Activated CD4-positive, alpha-beta T cell treated with anti-CD3 and anti-CD28 coated beads, Interleukin-2, Interleukin-4, amounts not matched to agents 100 ng/mL and 50 ng/mL, durations not matched to agents 16 hours and 8 hours (primary cell): ENCODE results near the gene ERP27.

Experiments used
- DNase-seq: peaks from one replicate; pipeline ENCODE4 v3.0.0-alpha.2; 2020; ENCODE audit warnings: low spot score

The ERP27 gene

GRCh38 chr12:14901228-14901562 lies 37.1 kb downstream of the ERP27 start:
- no peak for DNase-seq

DNA sequence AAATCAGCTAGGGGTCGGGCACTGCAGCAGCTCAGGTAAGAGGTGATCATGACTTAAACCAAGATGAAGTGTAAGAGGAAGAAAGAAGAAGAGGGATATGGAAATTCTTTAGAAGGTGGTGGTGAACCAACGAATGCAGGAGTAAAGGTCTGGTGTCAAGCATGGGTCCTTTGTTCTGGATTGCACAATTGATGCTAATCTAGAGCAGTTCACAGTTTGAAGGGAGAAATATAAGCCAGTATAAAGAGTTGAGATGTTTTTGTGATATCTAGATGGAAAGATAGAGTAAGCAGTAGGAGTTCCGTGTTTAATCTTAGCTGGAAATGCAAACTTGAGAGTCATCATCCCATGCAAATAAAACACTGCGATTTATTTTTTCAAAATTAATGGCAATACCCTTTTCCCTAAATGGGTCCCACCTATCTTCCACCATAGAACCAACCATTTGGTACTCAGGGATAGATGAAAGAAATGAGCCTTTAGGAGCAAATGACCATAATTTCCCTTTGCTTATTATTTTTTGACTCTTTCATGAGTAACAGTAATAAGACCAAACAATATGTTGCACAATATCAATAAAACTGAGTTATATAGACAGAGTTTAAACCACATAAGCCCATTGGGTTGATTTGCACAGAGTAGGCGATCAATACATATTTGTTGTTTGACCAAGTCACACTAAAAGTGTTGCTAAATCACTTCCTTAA lies 37.7 kb downstream of the ERP27 start:
- DNase-seq: no peak

GRCh38 chr12:14896521-14897169 lies 41.7 kb downstream of the ERP27 start:
- DNase-seq: no peak

GRCh38 chr12:14893506-14894250 lies 44.7 kb downstream of the ERP27 start:
- DNase-seq: no peak

DNA sequence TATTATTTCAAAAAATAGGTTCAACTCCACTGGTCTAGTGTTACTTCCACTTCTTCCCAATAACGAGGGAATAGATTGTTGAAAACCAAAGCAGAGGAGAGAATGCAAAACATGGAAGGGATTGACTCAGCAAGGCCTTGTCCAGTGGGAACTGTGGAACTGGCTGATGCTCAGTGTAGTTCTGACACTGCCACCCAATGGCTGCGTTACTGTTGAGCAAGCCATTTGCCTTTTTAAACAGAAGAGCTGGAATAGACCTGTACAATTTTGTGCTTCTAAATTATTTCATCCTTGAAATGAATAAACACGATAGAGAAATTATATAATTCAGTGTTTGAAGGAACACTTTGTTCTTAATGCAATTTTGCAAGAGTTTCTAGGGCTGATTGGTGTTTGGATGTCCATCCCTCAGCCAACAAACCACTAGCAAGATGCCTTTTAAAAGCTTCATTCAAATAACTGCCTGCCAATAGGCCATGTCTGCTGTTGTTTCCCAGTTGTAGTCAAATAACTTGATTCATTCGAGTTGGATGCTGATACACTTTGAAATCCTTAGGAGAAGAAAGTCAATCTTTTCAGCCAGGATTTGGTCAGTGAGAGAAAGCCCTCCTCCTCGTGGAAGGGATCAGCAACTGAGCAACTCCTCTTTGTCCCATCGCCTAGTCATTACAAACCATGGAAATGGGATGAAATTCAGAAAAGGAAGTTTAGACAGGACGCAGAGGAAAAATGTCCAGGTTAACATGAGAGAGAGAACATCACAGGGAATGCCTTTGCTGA lies 45.4 kb downstream of the ERP27 start:
- DNase-seq: no peak

DNA sequence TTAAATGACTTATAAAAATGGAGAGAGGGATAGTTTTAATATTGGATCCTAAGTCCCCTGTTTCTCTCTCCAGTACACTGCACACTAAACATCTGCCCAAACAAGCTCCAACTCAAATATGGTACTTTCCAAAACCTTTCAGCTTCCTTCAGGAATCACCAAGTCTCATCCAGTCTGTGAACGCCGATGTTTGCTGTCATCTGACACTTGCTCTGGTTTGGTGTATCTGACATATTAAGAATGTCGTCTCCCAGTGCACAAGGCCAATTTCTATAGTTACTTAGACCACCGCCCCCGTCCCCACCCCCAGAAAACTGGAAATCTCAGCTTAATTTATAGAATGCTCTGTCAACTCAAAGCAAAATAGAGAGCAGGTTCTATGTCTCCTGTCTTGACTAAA lies 47.6 kb downstream of the ERP27 start:
- DNase-seq: no peak

- DNase-seq: no peak
These were observed 52.1 kb downstream of the ERP27 start for GRCh38 chr12:14886271-14886670.

DNA sequence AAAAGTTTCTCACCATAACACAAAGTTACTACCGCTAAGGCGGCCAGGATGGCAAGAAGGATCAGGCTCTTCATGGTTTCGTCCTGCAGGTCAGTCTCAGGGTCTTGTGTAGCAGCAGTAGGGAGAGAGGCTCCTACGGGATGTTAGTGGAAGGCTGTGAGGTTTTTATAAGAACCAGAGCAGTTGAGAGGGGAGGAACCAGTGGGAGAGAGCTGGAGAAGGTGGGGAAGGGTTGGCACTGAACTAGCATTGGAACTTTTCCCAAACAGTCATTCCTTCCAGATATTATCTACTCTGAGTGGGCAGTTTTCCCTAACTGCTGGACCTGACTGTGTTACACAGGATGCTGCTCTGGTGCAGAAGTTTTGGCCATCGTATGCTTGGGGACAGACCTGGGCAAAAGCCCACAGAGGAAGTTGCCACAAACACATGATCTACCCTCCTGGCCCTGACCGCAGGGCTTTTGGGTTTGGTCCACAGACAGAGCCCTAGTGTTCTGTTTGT lies 52.6 kb downstream of the ERP27 start, which contains the start of gene MGP:
MGP (minus strand) TSS at position 137 of the 504 bp plus-strand sequence; CDS start at position 74, 63 bp downstream.
- DNase-seq: no peak

- DNase-seq: peak; percentile 51
These were observed 53.9 kb downstream of the ERP27 start for GRCh38 chr12:14884458-14884878.

GRCh38 chr12:14883686-14884085 lies 54.7 kb downstream of the ERP27 start:
- DNase-seq: no peak

GRCh38 chr12:14880890-14881453 lies 57.4 kb downstream of the ERP27 start:
- DNase-seq: no peak

DNA sequence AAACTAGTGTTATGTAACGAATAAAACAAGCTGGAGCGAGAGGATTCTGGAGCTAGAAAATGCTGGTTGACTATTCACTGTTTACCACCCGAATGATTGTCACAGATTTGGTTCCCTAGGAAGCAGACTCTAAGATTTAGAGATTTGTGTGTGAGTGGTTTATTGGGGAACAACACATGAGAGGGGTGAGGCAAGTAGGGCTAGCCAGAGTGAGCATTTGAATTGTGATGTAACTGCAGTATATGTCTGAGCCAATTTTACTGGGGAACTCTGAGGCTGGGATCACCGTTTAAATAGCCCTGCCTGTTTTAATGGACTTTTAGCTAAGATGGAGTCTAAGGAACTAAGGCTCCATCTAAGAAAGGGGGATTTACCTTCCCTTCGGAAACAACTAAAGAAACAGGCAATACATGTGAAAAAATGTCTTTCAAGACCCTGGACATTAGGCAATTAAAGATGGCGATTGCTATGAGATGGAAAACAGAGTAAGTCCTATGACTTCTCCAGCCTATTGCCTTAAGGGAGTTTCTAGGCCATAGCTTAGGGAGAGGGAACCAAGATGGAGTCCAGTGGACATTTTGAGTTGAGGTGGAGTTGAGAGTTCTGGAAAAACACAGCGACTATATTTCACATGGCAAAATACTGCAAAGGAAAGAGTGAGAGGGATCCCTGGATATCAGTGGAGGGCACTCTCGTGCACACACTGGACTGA lies 59.0 kb downstream of the ERP27 start:
- no peak for DNase-seq

- no peak for DNase-seq
These were observed 59.8 kb downstream of the ERP27 start for GRCh38 chr12:14878488-14878887.

DNA sequence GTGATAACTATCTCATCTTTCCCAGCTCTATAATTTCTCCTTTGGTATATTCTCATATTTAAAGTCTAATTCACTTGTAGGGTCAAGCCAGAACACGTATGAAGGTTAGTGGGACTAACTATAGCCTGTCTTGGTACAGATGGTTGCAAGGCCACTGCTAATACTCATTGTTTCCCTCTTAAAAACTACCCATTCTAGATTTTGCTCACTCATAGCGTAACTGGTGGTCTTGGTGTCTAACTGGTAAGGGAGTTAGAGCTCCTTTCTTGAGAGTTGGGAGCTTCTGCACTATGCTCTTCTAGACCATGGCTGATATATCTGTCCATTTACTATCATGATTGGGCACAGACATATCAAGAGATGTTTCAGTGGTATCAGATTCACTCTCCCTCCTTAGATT lies 61.5 kb downstream of the ERP27 start:
- no peak for DNase-seq

GRCh38 chr12:14874882-14875281 lies 63.5 kb downstream of the ERP27 start:
- DNase-seq: no peak

DNA sequence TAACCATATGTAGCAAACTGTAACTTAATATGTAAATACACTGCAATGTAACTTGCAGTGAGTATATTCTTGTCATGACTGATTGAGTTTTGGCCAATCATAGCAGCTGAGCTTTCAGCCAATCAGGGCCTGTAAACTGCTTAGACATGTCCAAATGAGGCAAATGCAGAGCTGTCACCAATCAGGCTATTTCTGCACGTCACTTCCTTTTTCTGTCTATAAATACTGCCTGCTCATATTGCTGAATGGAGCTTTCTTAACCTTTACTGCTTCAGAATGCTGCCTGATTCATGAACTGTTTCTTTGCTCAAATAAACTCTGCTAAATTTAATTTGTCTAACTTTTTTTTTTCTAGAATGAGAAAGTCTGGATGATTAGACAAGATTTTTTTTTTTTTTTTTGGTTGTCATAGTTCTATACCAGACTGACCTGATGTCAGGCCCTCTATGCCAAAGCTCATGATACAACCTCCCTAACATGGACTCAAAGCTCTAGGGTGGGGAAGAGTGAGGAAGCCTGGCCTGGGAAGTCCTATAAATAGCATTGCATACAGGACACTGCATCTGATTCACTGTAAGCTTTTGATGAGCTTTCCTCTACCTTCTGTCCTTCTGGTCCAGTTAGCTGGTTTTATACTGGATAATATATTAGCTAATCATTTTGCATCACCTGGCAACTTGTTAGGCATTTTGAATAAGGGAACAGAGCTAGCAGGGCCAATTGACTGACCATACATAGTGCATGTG lies 64.7 kb downstream of the ERP27 start:
- no peak for DNase-seq

DNA sequence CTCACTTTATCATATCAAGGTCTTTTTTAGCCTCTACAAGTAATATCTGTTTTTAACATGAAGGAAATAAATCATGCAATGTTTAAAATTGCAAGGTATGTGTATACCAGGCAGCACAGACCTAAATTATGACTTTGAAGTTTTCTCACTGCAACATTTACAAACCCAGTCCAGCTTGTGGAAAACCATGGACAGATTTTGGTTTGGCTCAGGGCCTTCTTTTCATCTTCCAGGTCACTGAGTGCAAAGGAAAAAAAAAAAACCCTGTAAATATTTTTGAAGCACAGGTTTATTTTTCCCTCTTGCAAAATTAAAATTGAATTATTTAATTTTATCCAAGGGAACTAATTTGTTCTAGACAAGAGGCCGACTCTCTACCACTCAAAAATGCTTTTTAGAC lies 66.5 kb downstream of the ERP27 start:
- no peak for DNase-seq

- DNase-seq: no peak
These were observed 67.1 kb downstream of the ERP27 start for GRCh38 chr12:14871247-14871646.

DNA sequence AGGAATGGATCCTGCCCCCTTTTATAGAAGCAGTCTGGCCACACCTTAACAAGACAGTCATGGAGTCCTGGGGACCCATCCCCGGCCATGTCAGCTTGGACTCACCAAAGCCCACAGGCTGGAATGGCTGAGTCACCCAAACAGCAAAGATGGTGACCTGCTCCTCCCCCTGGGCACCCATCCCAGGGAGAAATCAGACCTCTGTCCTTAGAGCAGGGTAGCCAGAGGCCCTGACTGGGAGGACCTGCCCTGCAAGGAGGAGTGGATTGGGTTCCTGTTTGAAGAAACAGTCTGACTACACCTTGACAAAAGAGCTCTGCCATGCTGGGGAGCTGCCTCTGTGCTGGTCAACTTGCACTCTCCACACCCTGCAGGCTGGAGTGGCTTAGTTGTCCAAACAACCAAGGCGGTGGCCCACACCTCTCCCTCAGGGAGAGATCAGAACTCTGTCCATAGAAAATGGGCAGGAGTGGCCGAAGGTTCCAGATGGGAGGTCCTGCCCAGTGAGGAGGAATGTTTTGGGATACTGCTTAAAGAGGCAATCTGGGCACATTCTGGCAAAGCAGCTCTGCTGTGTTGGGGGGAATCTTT lies 69.3 kb downstream of the ERP27 start:
- no peak for DNase-seq
